Daoy (cell line): ENCODE results near the gene TAS2R4. TPM values are rescaled to one million over a fixed set of nuclear protein-coding genes. Genes with fewer than 3 reads are reported as not detected.
"Not testable (repeated sequence)": the region's sequence is repeated elsewhere in the genome, so short reads cannot be mapped to it uniquely, and the experiment has no call there.

Experiments
- DNase-seq: peaks from one replicate; pipeline ENCODE4 v3.0.0-alpha.2; 2015; ENCODE audit warnings: low read depth
- total RNA-seq: library from RNA; depleted of rRNA; stranded (reverse); fragments of >200 nt; shearing (Covaris generic); gene quantifications from 2 replicates; pipeline ENCODE4 v1.2.3, GENCODE V29; 2014; rRNA removed

The TAS2R4 gene, protein sequence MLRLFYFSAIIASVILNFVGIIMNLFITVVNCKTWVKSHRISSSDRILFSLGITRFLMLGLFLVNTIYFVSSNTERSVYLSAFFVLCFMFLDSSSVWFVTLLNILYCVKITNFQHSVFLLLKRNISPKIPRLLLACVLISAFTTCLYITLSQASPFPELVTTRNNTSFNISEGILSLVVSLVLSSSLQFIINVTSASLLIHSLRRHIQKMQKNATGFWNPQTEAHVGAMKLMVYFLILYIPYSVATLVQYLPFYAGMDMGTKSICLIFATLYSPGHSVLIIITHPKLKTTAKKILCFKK
- total RNA-seq: 0.18 and 0.69 TPM in 2 replicates

DNA sequence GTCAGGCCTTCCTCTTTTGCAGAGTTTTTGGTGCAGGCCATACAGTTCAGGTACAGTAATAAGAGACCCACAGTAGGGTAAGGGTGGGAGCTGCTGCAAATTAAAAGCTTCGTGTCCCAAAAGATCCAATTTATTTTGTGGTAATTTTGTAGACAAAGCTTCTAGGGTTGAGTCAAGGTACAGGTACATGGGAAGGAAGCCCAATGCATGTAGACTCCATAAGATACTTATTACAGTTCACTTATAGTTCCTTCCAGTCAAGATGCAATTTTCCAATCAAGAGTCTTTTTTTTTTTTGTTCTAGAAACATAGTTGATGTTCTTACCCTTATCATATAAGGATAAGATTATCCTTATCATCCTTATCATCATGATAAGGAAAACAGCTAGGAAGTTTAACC lies at the start of gene TAS2R4:
TAS2R4 (plus strand) TSS at position 301 of the 400 bp plus-strand sequence. CDS start 1,815 bp downstream, outside the sequence.
- DNase-seq: no peak

DNA sequence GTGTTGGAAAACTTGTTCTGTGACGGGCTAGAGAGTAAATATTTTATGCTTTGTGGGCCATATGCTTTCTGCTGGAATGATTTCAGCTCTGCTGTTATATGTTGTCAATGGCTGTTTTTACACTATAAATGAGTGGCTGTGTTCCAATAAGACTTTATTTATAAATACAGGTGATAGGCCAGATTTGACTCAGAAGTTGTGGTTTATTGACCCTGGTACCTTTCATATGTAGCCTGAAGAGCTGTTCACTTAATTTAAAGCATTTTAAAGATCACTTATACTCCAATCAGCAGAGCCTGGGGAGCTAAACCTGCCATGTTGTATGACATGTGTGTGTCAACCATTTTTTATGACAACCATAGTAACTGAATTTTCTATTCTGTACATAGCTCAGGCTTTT lies 47.5 kb upstream of the TAS2R4 start:
- DNase-seq: no peak

DNA sequence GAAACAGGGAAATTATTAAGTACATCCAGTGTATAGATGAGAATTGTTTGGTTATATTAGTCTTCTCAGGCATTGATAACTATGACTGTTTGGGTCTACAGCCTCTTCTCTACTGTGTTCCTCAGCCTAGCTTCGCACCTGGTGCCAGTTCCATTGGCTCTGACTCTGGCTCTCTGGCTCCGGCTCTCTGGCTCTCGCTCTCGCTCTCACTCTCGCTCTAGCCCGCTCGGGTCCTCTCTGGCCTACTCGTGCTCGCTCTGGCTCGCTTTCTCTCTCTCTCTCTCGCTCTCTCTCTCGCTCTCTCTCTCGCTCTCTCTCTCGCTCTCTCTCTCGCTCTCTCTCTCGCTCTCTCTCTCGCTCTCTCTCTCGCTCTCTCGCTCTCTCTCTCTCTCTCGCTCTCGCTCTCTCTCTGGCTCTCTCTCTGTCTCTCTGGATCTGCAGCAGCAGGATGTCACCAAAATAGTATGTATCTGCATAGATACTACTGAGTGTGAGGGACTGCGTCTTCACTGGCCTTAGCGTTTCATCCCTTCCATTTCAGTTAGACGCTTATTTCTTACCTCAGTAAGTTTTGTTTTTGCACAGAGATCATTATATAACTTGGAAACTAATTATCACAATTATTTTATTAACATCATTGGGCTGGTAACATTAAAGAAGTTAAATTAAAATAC lies 44.9 kb upstream of the TAS2R4 start:
- DNase-seq: no peak

DNA sequence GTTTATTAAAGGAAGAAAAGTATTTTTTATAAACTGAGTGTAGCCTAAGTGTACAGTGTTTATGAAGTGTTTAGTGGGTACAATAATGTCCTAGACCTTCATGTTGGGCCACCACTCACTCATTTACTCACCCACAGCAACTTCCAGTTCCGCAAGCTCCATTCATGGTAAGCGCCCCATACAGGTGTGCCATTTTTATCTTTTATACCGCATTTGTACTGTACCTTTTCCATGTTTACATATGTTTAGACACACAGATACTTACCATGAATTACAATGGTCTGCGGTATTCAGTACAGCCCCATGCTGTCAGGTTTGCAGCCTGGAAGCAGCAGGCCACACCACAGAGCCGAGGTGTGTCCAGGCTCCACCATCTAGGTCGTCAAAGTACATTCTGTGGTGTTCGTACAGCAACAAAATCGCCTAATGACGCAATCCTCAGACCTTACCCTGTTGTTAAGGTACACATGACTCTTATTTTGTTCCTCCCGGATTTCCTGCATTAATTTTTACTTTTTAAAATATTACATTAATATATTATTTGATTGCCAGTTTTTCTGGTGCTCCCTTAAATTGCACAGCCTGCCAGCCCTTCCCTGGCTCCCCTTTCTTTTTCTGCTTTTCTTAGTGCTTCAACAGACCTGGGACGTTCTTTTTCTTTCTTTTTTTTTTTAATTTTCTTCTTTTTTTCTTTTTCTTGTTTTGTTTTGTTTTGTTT lies 39.2 kb upstream of the TAS2R4 start:
- DNase-seq: peak; percentile 36

DNA sequence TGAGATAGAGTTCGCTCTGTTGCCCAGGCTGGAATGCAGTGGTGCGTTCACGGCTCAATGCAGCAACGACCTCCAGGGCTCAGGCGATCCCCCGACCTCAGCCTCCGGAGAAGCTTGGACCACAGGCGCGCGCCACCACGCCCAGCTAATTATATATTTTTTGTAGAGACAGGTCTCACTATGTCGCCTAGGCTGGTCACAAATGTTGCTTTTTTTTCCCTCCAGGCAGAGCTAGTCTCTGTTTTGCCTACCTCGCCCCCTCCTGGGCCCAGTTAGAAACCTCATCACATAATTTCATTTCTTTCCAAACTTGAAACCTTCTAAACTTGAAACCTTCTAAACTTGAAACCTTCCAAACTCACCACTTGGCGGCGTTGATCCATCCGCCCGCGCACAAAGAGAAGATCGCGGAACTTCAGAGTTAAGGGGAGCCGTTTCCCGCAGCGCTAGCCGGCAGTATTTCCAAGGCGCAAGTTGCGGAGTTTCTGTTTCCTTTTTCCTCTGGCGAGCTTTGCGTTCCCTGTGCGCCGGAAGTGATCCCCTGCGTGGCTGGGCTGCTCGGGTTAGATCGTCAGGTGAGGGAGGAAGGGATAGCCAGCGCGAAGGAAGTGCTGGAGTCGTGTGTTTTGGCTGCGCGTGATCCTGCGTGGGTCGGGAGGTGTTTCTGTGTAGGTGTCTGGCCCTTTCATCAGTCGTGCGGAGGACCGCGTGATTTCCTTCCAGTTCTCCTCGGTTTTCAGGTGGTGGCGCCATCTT lies 38.5 kb upstream of the TAS2R4 start, which contains the start of gene SSBP1:
SSBP1 (plus strand) TSS at position 523 of the 756 bp plus-strand sequence. CDS start 809 bp downstream, outside the sequence.
- DNase-seq: peak; percentile 99

DNA sequence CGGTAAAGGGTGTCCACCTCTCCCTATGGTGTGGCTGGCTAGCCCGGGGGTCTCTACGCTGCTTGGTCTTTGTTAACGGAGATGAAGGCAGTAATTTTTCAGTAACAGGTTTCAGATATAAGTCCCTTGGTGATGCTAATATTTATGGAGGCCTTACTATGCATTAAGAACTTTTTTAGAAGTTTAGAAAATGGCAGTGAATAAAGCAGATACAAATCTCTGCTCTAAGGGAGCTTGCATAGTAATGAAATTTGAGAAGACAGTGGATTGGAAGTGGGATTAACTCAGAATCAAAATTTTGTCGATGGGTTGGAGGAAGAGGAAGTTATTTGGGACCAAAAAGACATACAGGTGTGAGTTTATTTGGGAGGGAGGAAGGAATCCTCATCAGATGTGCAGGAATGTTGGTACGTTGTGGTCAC lies 37.9 kb upstream of the TAS2R4 start:
- no peak for DNase-seq

DNA sequence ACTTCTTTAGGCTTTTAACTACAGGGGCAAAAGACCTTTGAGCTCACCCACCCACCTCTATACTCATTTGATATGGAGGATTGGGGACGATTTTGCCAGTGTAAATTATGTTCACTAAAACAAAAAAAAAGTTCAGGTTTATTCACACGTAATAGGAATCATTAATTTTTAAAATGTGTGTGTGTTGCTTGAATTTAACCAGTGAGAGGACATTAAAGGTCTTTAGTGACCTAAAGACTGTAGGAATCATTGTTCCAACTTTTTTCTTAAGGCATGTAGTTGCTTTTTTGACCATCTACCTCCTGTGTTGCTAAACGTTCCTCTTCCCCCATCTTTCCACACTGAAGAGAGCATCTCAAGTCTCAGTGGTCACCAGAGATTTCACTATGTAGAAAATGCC lies 37.2 kb upstream of the TAS2R4 start:
- no peak for DNase-seq

DNA sequence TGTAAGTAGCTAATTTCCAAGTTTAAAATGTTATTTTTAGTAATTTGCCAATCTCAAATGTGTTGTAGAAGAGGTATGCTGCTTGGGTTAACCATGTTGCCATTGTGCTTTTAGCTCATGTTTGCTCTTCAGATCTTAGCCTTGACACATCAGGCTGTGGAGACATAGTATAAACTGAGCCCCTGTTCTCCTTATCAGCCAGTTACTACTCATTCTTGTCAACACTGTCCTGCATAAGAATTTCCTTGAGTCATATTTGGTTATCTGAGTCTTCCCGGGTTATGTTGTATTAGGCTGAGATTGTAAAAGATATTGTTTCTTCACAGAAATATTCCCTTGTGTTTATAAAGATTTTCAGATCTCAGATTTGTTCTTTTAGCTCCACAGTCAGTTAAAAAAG lies 34.2 kb upstream of the TAS2R4 start:
- DNase-seq: no peak

DNA sequence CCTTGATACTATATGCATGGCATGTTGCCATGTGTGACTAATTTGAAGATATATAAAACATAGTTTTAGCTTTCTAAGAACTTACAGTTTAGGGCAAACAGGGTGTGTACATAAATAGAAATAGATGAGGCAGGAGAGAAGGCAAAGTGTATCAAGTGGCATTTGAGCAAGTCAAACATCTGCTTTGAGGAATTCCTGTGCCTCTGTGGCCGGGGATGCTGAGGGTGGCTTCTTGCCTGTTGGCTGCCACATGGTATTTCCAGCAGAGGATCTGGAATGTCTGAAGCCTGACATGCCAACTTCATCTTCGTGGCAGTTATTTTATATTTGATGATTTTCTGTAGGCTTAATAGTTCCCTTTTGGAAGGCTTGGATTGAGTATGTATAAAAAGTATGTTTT lies 32.3 kb upstream of the TAS2R4 start:
- no peak for DNase-seq

DNA sequence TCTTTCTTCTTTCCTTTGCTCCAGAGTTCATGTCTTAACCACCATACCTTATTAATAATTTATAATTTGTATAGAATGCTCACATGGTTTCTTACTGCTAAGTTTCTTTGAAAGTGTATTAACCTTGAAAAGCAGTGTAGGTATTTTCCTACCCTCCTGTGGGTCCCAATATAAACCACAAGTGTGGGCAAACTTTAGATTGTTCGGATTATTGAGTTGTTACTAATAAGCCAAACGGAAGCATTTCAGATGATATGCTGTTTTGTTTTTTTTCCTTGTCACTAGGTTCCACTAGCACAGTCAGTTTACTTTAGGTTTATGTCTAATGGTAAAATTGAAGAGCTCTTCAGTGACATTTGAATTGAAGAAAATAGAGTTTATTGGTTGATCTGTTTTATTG lies 28.1 kb upstream of the TAS2R4 start:
- DNase-seq: no peak

DNA sequence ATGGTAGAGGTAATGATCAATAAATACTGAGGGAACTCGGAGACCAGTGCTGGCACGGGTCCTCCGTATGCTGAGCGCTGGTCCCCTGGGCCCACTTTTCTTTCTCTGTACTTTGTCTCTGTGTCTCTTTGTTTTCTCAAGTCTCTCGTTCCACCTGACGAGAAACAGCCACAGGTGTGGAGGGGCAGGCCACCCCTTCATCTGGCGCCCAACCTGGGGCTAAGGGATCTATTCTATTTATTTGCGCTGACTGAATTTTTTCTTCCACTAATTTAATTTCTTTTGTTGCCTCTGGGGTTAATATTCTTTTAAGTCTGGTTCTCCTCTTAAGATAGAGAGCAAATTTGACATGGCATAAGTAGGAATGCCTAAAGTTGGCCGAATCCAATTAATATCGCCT lies 24.6 kb upstream of the TAS2R4 start:
- DNase-seq: peak; percentile 15

DNA sequence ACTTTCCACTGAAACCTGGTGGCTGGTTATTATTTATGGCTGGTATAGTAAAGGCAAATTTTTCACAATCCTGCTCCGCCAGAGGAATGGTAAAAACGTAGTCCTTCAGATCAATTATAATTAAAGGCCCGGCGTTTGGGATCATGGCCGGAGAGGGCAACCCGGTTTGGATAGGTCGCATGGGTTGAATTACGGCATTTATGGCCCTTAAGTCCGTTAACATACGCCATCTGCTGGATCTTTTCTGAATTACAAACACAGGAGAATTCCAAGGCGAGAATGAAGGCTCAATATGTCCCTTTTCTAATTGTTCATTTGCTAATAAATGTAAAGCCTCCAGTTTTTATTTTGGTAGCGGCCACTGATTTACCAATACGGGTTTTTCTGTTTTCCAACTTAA lies 23.8 kb upstream of the TAS2R4 start:
- no peak for DNase-seq

DNA sequence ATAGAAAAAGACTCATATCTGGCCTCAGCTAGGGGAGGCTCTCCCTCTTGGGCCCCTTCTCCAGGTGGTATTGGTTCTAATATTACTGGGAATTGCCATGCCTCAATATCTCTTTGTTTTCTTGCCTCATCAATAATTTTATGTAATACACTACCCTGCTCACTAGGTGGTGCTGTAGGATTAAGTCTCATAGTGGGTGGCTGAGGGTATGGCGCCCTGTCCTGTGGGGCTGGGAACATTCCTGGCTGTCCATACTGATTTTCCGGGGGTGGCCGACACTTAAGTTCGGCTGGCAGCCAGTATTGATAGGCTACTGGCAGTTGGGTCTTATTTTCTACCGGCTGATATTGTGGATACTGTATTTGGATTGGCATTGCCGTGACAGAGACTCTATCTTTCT lies 21.5 kb upstream of the TAS2R4 start:
- DNase-seq: peak; percentile 42

DNA sequence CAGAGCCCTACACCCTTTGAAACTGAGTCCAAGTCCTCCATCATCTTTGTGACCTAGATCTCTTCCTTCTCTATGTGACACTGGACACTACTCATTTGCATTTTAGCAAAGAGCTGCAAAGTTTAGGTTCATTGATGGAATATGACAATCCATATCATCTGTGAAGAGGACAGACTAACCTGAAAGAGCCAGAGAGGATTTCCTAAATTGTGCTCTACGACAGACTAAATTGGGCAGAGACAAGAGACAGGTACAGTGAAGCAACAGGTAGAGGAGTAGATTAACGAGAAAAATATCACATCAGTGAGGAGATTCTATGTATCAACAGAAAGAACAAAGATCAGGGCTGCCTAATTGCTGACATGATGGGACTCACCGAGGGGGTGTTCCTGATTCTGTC lies 12.7 kb upstream of the TAS2R4 start, which contains the start of gene TAS2R3:
TAS2R3 (plus strand) TSS at position 301 of the 400 bp plus-strand sequence; CDS start at position 363, 62 bp downstream.
- no peak for DNase-seq

DNA sequence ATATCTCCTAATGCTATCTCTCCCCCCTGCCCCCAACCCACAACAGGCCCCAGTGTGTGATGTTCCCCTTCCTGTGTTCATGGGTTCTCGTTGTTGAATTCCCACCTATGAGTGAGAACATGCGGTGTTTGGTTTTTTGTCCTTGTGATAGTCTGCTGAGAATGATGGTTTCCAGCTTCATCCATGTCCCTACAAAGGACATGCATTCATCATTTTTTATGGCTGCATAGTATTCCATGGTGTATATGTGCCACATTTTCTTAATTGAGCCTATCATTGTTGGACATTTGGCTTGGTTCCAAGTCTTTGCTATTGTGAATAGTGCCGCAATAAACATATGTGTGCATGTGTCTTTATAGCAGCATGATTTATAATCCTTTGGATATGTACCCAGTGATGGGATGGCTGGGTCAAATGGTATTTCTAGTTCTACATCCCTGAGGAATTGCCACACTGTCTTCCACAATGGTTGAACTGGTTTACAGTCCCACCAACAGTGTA lies 6.3 kb upstream of the TAS2R4 start:
- DNase-seq: not testable (repeated sequence)

DNA sequence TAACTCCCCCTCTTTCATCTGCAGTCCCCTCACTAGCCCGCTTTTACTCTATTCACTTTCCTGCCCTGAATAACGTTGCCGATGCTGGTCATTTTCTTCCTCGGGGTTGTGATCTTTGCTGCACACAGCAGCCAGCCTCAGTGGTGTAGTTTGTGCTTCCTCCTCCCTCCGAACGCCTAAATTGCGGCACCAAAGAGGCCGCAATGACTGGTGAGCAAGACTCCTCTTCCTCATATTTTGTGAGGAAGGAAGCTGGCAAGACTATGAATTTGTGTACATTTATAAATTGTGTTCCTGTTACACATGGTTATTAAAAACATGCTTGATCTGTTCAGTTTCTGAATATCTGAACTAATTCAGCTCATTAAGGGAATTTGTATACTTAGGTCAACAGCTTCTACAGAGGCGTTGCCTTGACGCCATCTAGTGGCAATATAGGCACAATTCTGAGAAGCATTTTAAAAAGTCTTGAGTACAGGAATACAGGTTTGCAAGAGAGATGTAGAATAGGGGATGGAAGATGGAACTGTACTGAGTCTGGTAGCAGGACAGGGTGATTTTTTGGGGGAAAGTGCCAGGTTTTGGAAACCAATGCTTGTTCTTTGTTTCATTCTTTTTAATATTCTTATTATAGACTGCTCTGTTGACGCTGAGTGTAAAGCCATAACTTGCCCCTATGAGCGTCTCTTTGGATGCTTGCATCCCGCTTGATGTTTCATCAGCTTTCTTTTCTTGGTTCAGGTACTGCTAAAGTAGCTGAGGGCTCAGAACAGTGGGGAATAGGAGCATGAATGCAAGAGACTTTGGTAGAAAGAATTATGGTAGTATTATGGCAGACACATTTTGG lies 9.5 kb downstream of the TAS2R4 start:
- DNase-seq: peak; percentile 53

DNA sequence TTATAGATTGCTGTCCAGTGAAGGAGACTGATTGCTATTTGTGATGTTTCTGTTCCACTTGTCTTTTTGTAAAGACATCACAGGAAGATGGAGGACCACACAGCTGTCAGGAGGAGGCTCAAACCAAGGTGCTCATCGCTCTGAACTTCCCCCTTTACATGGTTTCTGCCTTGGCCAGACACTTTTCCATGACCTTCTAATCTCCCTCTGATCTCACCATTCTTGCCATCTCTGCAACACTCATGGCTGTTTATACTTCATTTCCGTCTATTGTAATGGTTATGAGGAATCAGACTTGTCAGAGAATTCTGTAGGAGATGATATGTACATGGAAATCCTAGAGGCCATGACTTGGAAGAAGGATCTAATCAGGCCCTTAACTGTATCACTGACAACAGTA lies 11.8 kb downstream of the TAS2R4 start:
- DNase-seq: no peak

DNA sequence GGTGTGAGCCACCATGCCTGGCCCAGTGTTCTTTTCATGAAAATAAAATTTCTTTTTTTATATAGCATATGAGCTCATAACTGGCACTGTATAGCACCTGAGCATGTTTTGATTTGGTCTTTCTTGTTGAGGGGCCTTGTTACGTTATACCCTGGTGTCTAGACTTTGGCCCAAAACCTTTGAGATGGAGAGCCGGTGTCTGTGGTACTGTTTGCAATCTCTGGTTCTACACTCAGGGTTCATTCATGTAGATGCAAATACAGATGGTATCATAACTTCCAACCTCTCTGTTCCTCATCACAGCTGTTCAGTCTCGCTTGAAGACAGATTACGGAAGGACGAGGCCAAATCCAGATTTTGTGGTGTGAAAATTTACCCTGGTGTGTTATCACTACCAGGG lies 13.4 kb downstream of the TAS2R4 start, which contains the start of gene TAS2R5:
TAS2R5 (plus strand) TSS at position 301 of the 400 bp plus-strand sequence. CDS start 145 bp downstream, outside the sequence.
- no peak for DNase-seq

DNA sequence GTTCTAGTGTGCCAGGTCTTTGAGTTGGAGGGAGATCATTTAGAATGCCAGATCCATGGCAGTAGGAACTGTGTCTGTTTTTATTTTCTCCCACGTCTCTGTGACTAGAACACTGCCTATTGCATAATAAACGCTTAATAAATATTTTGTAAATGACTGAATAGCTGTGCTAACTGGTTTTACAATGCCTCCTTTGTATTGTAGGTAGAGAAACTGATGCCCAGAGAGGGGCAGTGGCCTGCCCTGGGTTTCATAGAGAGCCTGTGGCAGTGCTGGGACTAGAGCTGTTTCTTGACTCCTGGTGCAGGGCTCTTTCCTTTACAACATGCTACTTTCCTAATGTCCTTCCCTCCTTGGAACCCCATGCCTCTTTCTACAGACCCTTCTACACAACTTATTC lies 16.1 kb downstream of the TAS2R4 start:
- DNase-seq: no peak

DNA sequence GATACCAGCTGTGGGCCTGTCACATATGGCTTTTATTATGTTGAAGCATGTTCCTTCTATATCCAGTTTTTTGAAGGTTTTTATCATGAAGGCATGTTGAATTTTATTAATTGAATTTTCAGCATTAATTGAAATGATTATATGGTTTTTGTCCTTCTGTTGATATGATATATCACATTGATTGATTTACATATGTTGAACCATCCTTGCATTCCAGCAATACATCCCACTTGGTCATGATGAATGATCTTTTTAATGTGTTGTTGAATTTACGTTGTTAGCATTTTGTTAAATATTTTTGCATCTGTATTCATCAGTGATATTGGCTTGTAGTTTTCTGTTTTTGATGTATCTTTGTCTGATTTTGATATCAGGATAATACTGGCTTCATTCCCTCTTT lies 43.6 kb downstream of the TAS2R4 start:
- DNase-seq: no peak
